Stomach (tissue), 9 donors: Measurements from ENCODE around the gene MED10. TPM values are rescaled to one million over a fixed set of nuclear protein-coding genes. Genes with fewer than 3 reads are reported as not detected.

Experiments
- DNase-seq, 2 donors: peaks; one replicate each; pipeline versions ENCODE4 v3.0.0 to v3.0.0-alpha.2; 2013 to 2019
- H3K27ac ChIP-seq, 5 donors: fragments of 200-600 bp in 4 of 5; sonication (generic) in 4 of 5; one replicate each; pipeline ENCODE4 v1.5.1; 2013 to 2019; ENCODE audit warnings: mild to moderate bottlenecking in 1 of 5, moderate library complexity in 1 of 5
- H3K27me3 ChIP-seq, 3 donors: fragments of 200-600 bp; sonication (generic); one replicate each; pipeline ENCODE4 v1.5.1; 2017 to 2019; ENCODE audit warnings: mixed run types in 1 of 3
- H3K36me3 ChIP-seq, 4 donors: fragments of 200-600 bp; sonication (generic); 1 replicate in 3 of 4; 2 replicates in 1 of 4; pipeline ENCODE4 v1.5.1; 2016 to 2019
- H3K4me1 ChIP-seq, 4 donors: fragments of 200-600 bp; sonication (generic); one replicate each; pipeline ENCODE4 v1.5.1; 2016 to 2019
- H3K4me3 ChIP-seq, 4 donors: fragments of 200-600 bp; sonication (generic) in 3 of 4; one replicate each; pipeline ENCODE4 v1.5.1; 2016 to 2019; ENCODE audit warnings: mild to moderate bottlenecking in 1 of 4
- H3K9me3 ChIP-seq, 4 donors: fragments of 200-600 bp; sonication (generic); one replicate each; pipeline ENCODE4 v1.5.1; 2016 to 2019
- CTCF ChIP-seq, 7 experiments: fragments of 450-650 bp in 4 of 7; fragments of 200-600 bp in 3 of 7; sonication (generic) in 3 of 7; IDR thresholded peaks; one replicate each; pipeline ENCODE4 v1.5.1; 2016 to 2019; ENCODE audit warnings: antibody characterized with exemption in 7 of 7, control low read depth in 2 of 7, mild to moderate bottlenecking in 1 of 7
- EP300 ChIP-seq: sonication (generic); formaldehyde crosslinking; IDR thresholded peaks from one replicate; pipeline ENCODE4 v1.6.1; 2017; ENCODE audit warnings: antibody characterized with exemption
- POLR2A ChIP-seq, 4 donors: fragments of 450-650 bp; IDR thresholded peaks; one replicate each; pipeline ENCODE4 v1.6.1; 2016; ENCODE audit warnings: antibody characterized with exemption in 4 of 4, control low read depth in 2 of 4, mild to moderate bottlenecking in 1 of 4, moderate library complexity in 1 of 4
- POLR2AphosphoS5 ChIP-seq, 3 donors: sonication (generic); formaldehyde crosslinking; IDR thresholded peaks; one replicate each; pipeline ENCODE4 v1.6.1; 2016; ENCODE audit warnings: antibody characterized with exemption in 3 of 3
- WGBS, 5 donors: extraction: QIAGEN DNeasy Blood & Tissue Kit in 3 of 5; methylation state at CpG; one replicate each; pipeline versions ENCODE4 v1.1.5 to v1.1.7; 2013 to 2018; 5-methylcytosine and 5-hydroxymethylcytosine counted together
- intact Hi-C: fragments of 100-400 bp; cut with DNase I; formaldehyde crosslinking; loops from one replicate; pipeline ENCODE4 v1.15.1; 2023; ENCODE audit warnings: low total_unique reads
- polyA plus RNA-seq, 3 donors: library from polyadenylated mRNA; stranded (reverse); fragments of 200-250 nt; gene quantifications; one replicate each; pipeline ENCODE4 v1.2.3, GENCODE V29; 2013
- total RNA-seq, 5 donors: library from RNA; depleted of rRNA; stranded (reverse); fragments of >200 nt; gene quantifications; one replicate each; pipeline versions ENCODE4 v1.1.0 to v1.2.3, GENCODE V29; 2014 to 2016
- donor health status: healthy with polysubstance abuse.
- donor health status: Bipolar disorder and iron deficiency.
- donor health status: healthy.

Gene MED10
- total and polyA plus RNA-seq, 8 donors, result 17.5 to 104 (median 34.3) TPM

GRCh38 chr5:6417657-6418056 is 39.3 kb upstream of the MED10 start:
- Histone ChIP-seq H3K9me3 (no peaks in the 10 kb centered on the region), H3K4me1 (peaks cover 0 to 11% (median 4%) of the 10 kb centered on the region in 4 donors), H3K27me3 (peaks cover 0 to 5% (median 0%) of the 10 kb centered on the region in 3 donors), H3K27ac (no peak overlapping the region), H3K4me3 (no peak overlapping the region), H3K36me3 (no peaks in the 10 kb centered on the region)
- 93 to 97% (median 95%) methylated on average over 5 to 10 of the region's 10 CpGs for WGBS, 5 donors
- intact Hi-C loops, result no loop called here
- TF ChIP-seq POLR2AphosphoS5 (IDR thresholded peaks at IDR 0.05) (no peak), CTCF (IDR thresholded peaks at IDR 0.05) (no peak), EP300 (no peak), POLR2A (IDR thresholded peaks at IDR 0.05) (no peak)
- DNase-seq, result no peak

- intact Hi-C loops, result no loop called here
- WGBS, 5 donors, result 64 to 87% (median 72%) methylated on average over 2 to 4 of the region's 4 CpGs
- TF ChIP-seq EP300 (no peak), POLR2AphosphoS5 (IDR thresholded peaks at IDR 0.05) (no peak), CTCF (IDR thresholded peaks at IDR 0.05) (no peak), POLR2A (IDR thresholded peaks at IDR 0.05) (no peak)
- Histone ChIP-seq H3K4me3 (no peak overlapping the region), H3K27me3 (peaks cover 0 to 5% (median 0%) of the 10 kb centered on the region in 3 donors), H3K27ac (no peak overlapping the region), H3K4me1 (no peaks in the 10 kb centered on the region), H3K36me3 (no peaks in the 10 kb centered on the region), H3K9me3 (no peaks in the 10 kb centered on the region)
- no peak for DNase-seq
Observed at GRCh38 chr5:6412811-6413210, 34.5 kb upstream of the MED10 start.

GRCh38 chr5:6411141-6411540 is 32.8 kb upstream of the MED10 start:
- no peak for DNase-seq
- H3K27me3 ChIP-seq, result peaks cover 0 to 5% (median 0%) of the 10 kb centered on the region in 3 donors
- H3K36me3 ChIP-seq, result no peaks in the 10 kb centered on the region
- no peaks in the 10 kb centered on the region for H3K4me1 ChIP-seq
- TF ChIP-seq EP300 (no peak), POLR2A (IDR thresholded peaks at IDR 0.05) (no peak), POLR2AphosphoS5 (IDR thresholded peaks at IDR 0.05) (no peak), CTCF (IDR thresholded peaks at IDR 0.05) (no peak)
- WGBS, 5 donors, result 86 to 100% (median 94%) methylated on average over 6 to 15 of the region's 15 CpGs
- intact Hi-C loops, result no loop called here
- H3K4me3 ChIP-seq, result no peak overlapping the region
- H3K9me3 ChIP-seq, result no peaks in the 10 kb centered on the region
- H3K27ac ChIP-seq, result no peak overlapping the region

- DNase-seq, result no peak
- peaks cover 0 to 5% (median 0%) of the 10 kb centered on the region in 3 donors for H3K27me3 ChIP-seq
- no peak overlapping the region for H3K4me3 ChIP-seq
- intact Hi-C loops, result no loop called here
- no peaks in the 10 kb centered on the region for H3K4me1 ChIP-seq
- no peaks in the 10 kb centered on the region for H3K9me3 ChIP-seq
- no peaks in the 10 kb centered on the region for H3K36me3 ChIP-seq
- 84 to 88% (median 86%) methylated on average over 9 of the region's 9 CpGs for WGBS, 5 donors
- no peak overlapping the region for H3K27ac ChIP-seq
- no peak for TF ChIP-seq CTCF (IDR thresholded peaks at IDR 0.05)
- TF ChIP-seq EP300, result no peak
- TF ChIP-seq POLR2AphosphoS5 (IDR thresholded peaks at IDR 0.05), result no peak
- no peak for TF ChIP-seq POLR2A (IDR thresholded peaks at IDR 0.05)
Observed at GRCh38 chr5:6410421-6410820, 32.1 kb upstream of the MED10 start.
